ENCODE measurements around the gene TAF6L.

Gene TAF6L

GRCh38 chr11:62770778-62771143 lies 435 bp upstream of the TAF6L start:
- no peak for DNase-seq (ENCODE audit: low read depth)

GRCh38 chr11:62774407-62774806 lies 3.2 kb downstream of the TAF6L start:
- no peak for DNase-seq (ENCODE audit: low read depth)
- no peak overlapping the region for H3K4me3 ChIP-seq (replicated peaks; ENCODE audit: low read depth, low read length)
- no peak for TF ChIP-seq CTCF (IDR thresholded peaks at IDR 0.05; ENCODE audit: low read length, missing control alignments)

More at GRCh38 chr11:62770778-62771143, 435 bp upstream of the TAF6L start:
- no peak for TF ChIP-seq CTCF (IDR thresholded peaks at IDR 0.05; ENCODE audit: low read length, missing control alignments)
- H3K4me3 ChIP-seq (replicated peaks; ENCODE audit: low read depth, low read length), result peak overlapping the region; percentile 73

GRCh38 chr11:62775646-62776045 lies 4.5 kb downstream of the TAF6L start:
- H3K4me3 ChIP-seq (replicated peaks; ENCODE audit: low read depth, low read length), result no peak overlapping the region
- DNase-seq (ENCODE audit: low read depth), result no peak
- TF ChIP-seq CTCF (IDR thresholded peaks at IDR 0.05; ENCODE audit: low read length, missing control alignments), result no peak

- DNase-seq (ENCODE audit: low read depth), result no peak
- no peak for TF ChIP-seq CTCF (IDR thresholded peaks at IDR 0.05; ENCODE audit: low read length, missing control alignments)
- no peak overlapping the region for H3K4me3 ChIP-seq (replicated peaks; ENCODE audit: low read depth, low read length)
These were observed 6.2 kb downstream of the TAF6L start for GRCh38 chr11:62777389-62777788.

GRCh38 chr11:62778441-62778840 lies 7.2 kb downstream of the TAF6L start:
- no peak for TF ChIP-seq CTCF (IDR thresholded peaks at IDR 0.05; ENCODE audit: low read length, missing control alignments)
- DNase-seq (ENCODE audit: low read depth), result no peak
- H3K4me3 ChIP-seq (replicated peaks; ENCODE audit: low read depth, low read length), result no peak overlapping the region

- TF ChIP-seq CTCF (IDR thresholded peaks at IDR 0.05; ENCODE audit: low read length, missing control alignments), result no peak
- DNase-seq (ENCODE audit: low read depth), result no peak
- no peak overlapping the region for H3K4me3 ChIP-seq (replicated peaks; ENCODE audit: low read depth, low read length)
These were observed 11.6 kb downstream of the TAF6L start for GRCh38 chr11:62782753-62783152.

- DNase-seq (ENCODE audit: low read depth), result peak; percentile 78
- peak; percentile 92 for TF ChIP-seq CTCF (IDR thresholded peaks at IDR 0.05; ENCODE audit: low read length, missing control alignments)
- peak overlapping the region; percentile 89 for H3K4me3 ChIP-seq (replicated peaks; ENCODE audit: low read depth, low read length)
These were observed 15.3 kb downstream of the TAF6L start for GRCh38 chr11:62786318-62787004.
